IMR-90 (cell line): ENCODE results near the gene NPIPA1. TPM values are rescaled to one million over a fixed set of nuclear protein-coding genes. Genes with fewer than 3 reads are reported as not detected.
"Not testable (repeated sequence)": the region's sequence is repeated elsewhere in the genome, so short reads cannot be mapped to it uniquely, and the experiment has no call there.

ENCODE experiments used
- ATAC-seq: fragments of 200-7000 bp; cut with Tn5 transposase; 2 replicates; pipeline ENCODE4 v1.9.1; 2020; ENCODE audit warnings: low read depth, mild to moderate bottlenecking, moderate library complexity
- Bru-seq: library from RNA; stranded (reverse); fragments of 400-500 nt; gene quantifications from one replicate; lab custom pipeline; 2021; lab: Mats Ljungman, UMichigan
- BruChase-seq, 2 experiments: library from RNA; stranded (reverse); fragments of 400-500 nt; gene quantifications; one replicate each; lab custom pipeline; 2021; lab: Mats Ljungman, UMichigan
- BruUV-seq: library from RNA; stranded (reverse); fragments of 400-500 nt; replicated peaks from 2 replicates; lab custom pipeline; 2021; lab: Mats Ljungman, UMichigan
- CTCF ChIA-PET: fragments of 300-600 bp; formaldehyde crosslinking; extraction: SDS; loops from one replicate; lab custom pipeline; 2021; ENCODE audit warnings: antibody characterized with exemption; lab: Yijun Ruan, JAX
- POLR2A ChIA-PET: fragments of 300-600 bp; sonication (Branson Sonifier 250); formaldehyde crosslinking; loops from one replicate; lab custom pipeline; 2022; ENCODE audit warnings: antibody characterized with exemption; ENCODE audit not compliant: unreplicated experiment; lab: Charles Lee
- DNase-seq: peaks from one replicate; pipeline ENCODE4 v3.0.0; 2013
- H2AFZ ChIP-seq: replicated peaks from 2 replicates; pipeline ENCODE3; 2013; ENCODE audit warnings: low read length, mild to moderate bottlenecking; ENCODE audit not compliant: poor library complexity
- H2AK5ac ChIP-seq: 2 replicates; pipeline ENCODE4 v1.6.1; 2013; ENCODE audit warnings: low read depth, low read length, inconsistent platforms
- H2AK9ac ChIP-seq: replicated peaks from 2 replicates; pipeline ENCODE3; 2013; ENCODE audit warnings: mild to moderate bottlenecking, low read depth, low read length, moderate library complexity; ENCODE audit not compliant: poor library complexity
- H2BK120ac ChIP-seq: 2 replicates; pipeline ENCODE4 v1.6.1; 2013; ENCODE audit warnings: low read depth, low read length, inconsistent platforms
- H2BK15ac ChIP-seq: 3 replicates; pipeline ENCODE4 v1.6.1; 2013; ENCODE audit warnings: low read depth, low read length, inconsistent platforms
- H2BK20ac ChIP-seq: 2 replicates; pipeline ENCODE4 v1.6.1; 2013; ENCODE audit warnings: low read depth, mild to moderate bottlenecking, inconsistent platforms, low read length, moderate library complexity
- H2BK5ac ChIP-seq: 2 replicates; pipeline ENCODE4 v1.6.1; 2013; ENCODE audit warnings: mild to moderate bottlenecking, low read depth, low read length, inconsistent platforms; ENCODE audit not compliant: poor library complexity, severe bottlenecking
- H3K14ac ChIP-seq: replicated peaks from 2 replicates; pipeline ENCODE4 v1.6.1; 2013; ENCODE audit warnings: low read depth, low read length, inconsistent platforms
- H3K18ac ChIP-seq: 2 replicates; pipeline ENCODE4 v1.6.1; 2013; ENCODE audit warnings: low read depth, low read length, control low read depth
- H3K23ac ChIP-seq: 2 replicates; pipeline ENCODE4 v1.6.1; 2013; ENCODE audit warnings: low read depth, low read length, inconsistent platforms
- H3K27ac ChIP-seq: 2 replicates; pipeline ENCODE4 v1.5.1; 2013; ENCODE audit warnings: mild to moderate bottlenecking, control low read depth, low read length; ENCODE audit not compliant: insufficient read depth
- H3K27me3 ChIP-seq: 2 replicates; pipeline ENCODE4 v1.6.1; 2013; ENCODE audit warnings: low read length; ENCODE audit not compliant: control insufficient read depth, insufficient read depth
- H3K36me3 ChIP-seq: 2 replicates; pipeline ENCODE4 v1.6.1; 2013; ENCODE audit warnings: low read length, mixed read lengths; ENCODE audit not compliant: control insufficient read depth, insufficient read depth
- H3K4ac ChIP-seq: 2 replicates; pipeline ENCODE4 v1.6.1; 2013; ENCODE audit warnings: low read depth, low read length, inconsistent platforms
- H3K4me1 ChIP-seq: 2 replicates; pipeline ENCODE4 v1.6.1; 2013; ENCODE audit warnings: low read length, mixed read lengths; ENCODE audit not compliant: control insufficient read depth, insufficient read depth
- H3K4me2 ChIP-seq: 2 replicates; pipeline ENCODE4 v1.6.1; 2013; ENCODE audit warnings: low read depth, mild to moderate bottlenecking, control low read depth, low read length, moderate library complexity
- H3K4me3 ChIP-seq: 2 replicates; pipeline ENCODE4 v1.5.1; 2013; ENCODE audit warnings: low read depth, mild to moderate bottlenecking, control low read depth, low read length, moderate library complexity; ENCODE audit not compliant: insufficient read depth
- H3K56ac ChIP-seq: 2 replicates; pipeline ENCODE4 v1.6.1; 2013; ENCODE audit warnings: low read length, inconsistent platforms; ENCODE audit not compliant: insufficient read depth; ENCODE audit errors: extremely low read depth
- H3K79me1 ChIP-seq, 2 experiments: 2 replicates each; pipeline ENCODE4 v1.6.1; 2013; ENCODE audit warnings: low read length in 2 of 2, inconsistent platforms in 1 of 2, low read depth in 1 of 2
- H3K9ac ChIP-seq: 2 replicates; pipeline ENCODE4 v1.6.1; 2013; ENCODE audit warnings: low read depth, low read length, control low read depth
- H3K9me1 ChIP-seq: 2 replicates; pipeline ENCODE4 v1.6.1; 2013; ENCODE audit warnings: low read length, inconsistent platforms; ENCODE audit not compliant: insufficient read depth
- H3K9me3 ChIP-seq: 2 replicates; pipeline ENCODE4 v1.6.1; 2013; ENCODE audit warnings: low read length; ENCODE audit not compliant: control insufficient read depth, insufficient read depth
- H4K20me1 ChIP-seq: 2 replicates; pipeline ENCODE4 v1.6.1; 2013; ENCODE audit warnings: low read length, inconsistent platforms; ENCODE audit not compliant: insufficient read depth
- H4K5ac ChIP-seq: 2 replicates; pipeline ENCODE4 v1.6.1; 2013; ENCODE audit warnings: mild to moderate bottlenecking, low read depth, low read length, control low read depth
- H4K8ac ChIP-seq, 2 experiments: 2 replicates each; pipeline ENCODE4 v1.6.1; 2013; ENCODE audit warnings: low read depth in 2 of 2, low read length in 2 of 2, control low read depth in 1 of 2, inconsistent platforms in 1 of 2
- H4K91ac ChIP-seq: 2 replicates; pipeline ENCODE4 v1.6.1; 2013; ENCODE audit warnings: low read depth, low read length, inconsistent platforms; ENCODE audit not compliant: insufficient read depth
- WGBS, 2 experiments: methylation state at CpG; one replicate each; pipeline versions ENCODE4 v1.1.5 to v1.1.7; 2013; ENCODE audit warnings: missing lambda C conversion rate in 2 of 2; ENCODE audit not compliant: insufficient read length in 1 of 2; ENCODE audit errors: extremely low coverage in 2 of 2; 5-methylcytosine and 5-hydroxymethylcytosine counted together
- dilution Hi-C: fragments of 300-500 bp; cut with HindIII; formaldehyde crosslinking; loops from one replicate; pipeline ENCODE4 v1.14.3; 2018; ENCODE audit warnings: low sequenced_read_pairs; ENCODE audit not compliant: unreplicated experiment
- in situ Hi-C: fragments of 300-500 bp; cut with MboI; formaldehyde crosslinking; loops from 3 replicates; pipeline ENCODE4 v1.14.3; 2019; ENCODE audit warnings: low sequenced_read_pairs, inconsistent platforms, mixed read lengths
- intact Hi-C: fragments of 100-400 bp; cut with micrococcal nuclease; formaldehyde crosslinking; loops from 2 replicates; pipeline ENCODE4 v1.10.0; 2022
- long read RNA-seq: library from polyadenylated mRNA; unstranded; transcript quantifications from one replicate; pipeline ENCODE4 v2.0.0, GENCODE V29; 2021; ENCODE audit not compliant: unreplicated experiment
- polyA plus RNA-seq, 3 experiments: library from polyadenylated mRNA; depleted of rRNA; stranded (reverse); fragments of >200 nt; gene quantifications; 2 replicates each; pipeline ENCODE4 v1.2.3, GENCODE V29; 2012; ENCODE audit warnings: low replicate concordance in 1 of 3
- total RNA-seq: library from RNA; depleted of rRNA; stranded (reverse); fragments of >200 nt; gene quantifications from 2 replicates; pipeline ENCODE4 v1.2.3, GENCODE V29; 2012; rRNA removed

Gene NPIPA1
- total RNA-seq (8.1 and 10.3 TPM in 2 replicates), polyA plus RNA-seq (2012; rRNA removed) (74.5 and 85.8 TPM in 2 replicates), Bru-seq, nascent RNA (percentile 74 among the genes with signal in this experiment), BruChase-seq, experiment 1, labeled RNA remaining after a 6-hour chase (percentile 89 among the genes with signal in this experiment), BruChase-seq, experiment 2, labeled RNA remaining after a 2-hour chase (percentile 87 among the genes with signal in this experiment)
- 19.5 and 34.3 TPM in 2 replicates for polyA plus RNA-seq (2012; cell fraction: cytosol; rRNA removed)
- polyA plus RNA-seq (2012; cell fraction: nucleus; rRNA removed; ENCODE audit: low replicate concordance): 380 and 593 TPM in 2 replicates
- long read RNA-seq, partial matches to known transcripts: 35 of 73 reads
- long read RNA-seq, other reads (novel, unspliced or antisense): 38 of 73 reads

GRCh38 chr16:14937143-14937542 is at the start of gene NPIPA1:
NPIPA1 (plus strand) TSS chr16:14937443; CDS start chr16:14937443, 0 bp downstream.
- H2BK5ac ChIP-seq, BruUV-seq, H3K14ac ChIP-seq, H3K4me2 ChIP-seq, H4K20me1 ChIP-seq, H2BK20ac ChIP-seq, in situ Hi-C loops, H4K5ac ChIP-seq, H3K79me1 ChIP-seq, H2BK120ac ChIP-seq, H3K56ac ChIP-seq, ATAC-seq, H3K36me3 ChIP-seq, H3K4me3 ChIP-seq, H3K18ac ChIP-seq, CTCF ChIA-PET, H2AK5ac ChIP-seq, H3K9me1 ChIP-seq, H4K8ac ChIP-seq, H3K27me3 ChIP-seq, intact Hi-C loops, dilution Hi-C loops, H3K4ac ChIP-seq, H3K9ac ChIP-seq, H3K27ac ChIP-seq, DNase-seq, POLR2A ChIA-PET, H3K4me1 ChIP-seq, H4K91ac ChIP-seq, H2AFZ ChIP-seq, H3K9me3 ChIP-seq, H2AK9ac ChIP-seq, H3K23ac ChIP-seq, H2BK15ac ChIP-seq: not testable (repeated sequence)
- WGBS, 2 experiments: no CpG with 5 or more reads among the region's 4 CpGs

GRCh38 chr16:14892111-14892510 is 45.1 kb upstream of the NPIPA1 start:
- H3K9ac ChIP-seq, H4K91ac ChIP-seq, H3K4ac ChIP-seq, H2BK120ac ChIP-seq, H3K9me3 ChIP-seq, H3K4me3 ChIP-seq, in situ Hi-C loops, H3K9me1 ChIP-seq, H2AK5ac ChIP-seq, DNase-seq, H2BK5ac ChIP-seq, H3K27ac ChIP-seq, H2AFZ ChIP-seq, H3K23ac ChIP-seq, H3K4me2 ChIP-seq, H3K4me1 ChIP-seq, H3K36me3 ChIP-seq, H3K14ac ChIP-seq, H4K5ac ChIP-seq, CTCF ChIA-PET, H3K27me3 ChIP-seq, H3K79me1 ChIP-seq, BruUV-seq, H3K56ac ChIP-seq, ATAC-seq, intact Hi-C loops, H4K8ac ChIP-seq, dilution Hi-C loops, H2BK15ac ChIP-seq, H4K20me1 ChIP-seq, H2AK9ac ChIP-seq, H3K18ac ChIP-seq, POLR2A ChIA-PET, H2BK20ac ChIP-seq: not testable (repeated sequence)
- no CpG with 5 or more reads among the region's 6 CpGs for WGBS, 2 experiments
